Glomerular visceral epithelial cell (primary cell): ENCODE results near the gene STAT1.

Experiments used
- DNase-seq: peaks from one replicate; pipeline ENCODE4 v3.0.0-alpha.2; 2016; ENCODE audit errors: extremely low spot score

The STAT1 gene

GRCh38 chr2:191013932-191014652 lies at the start of gene STAT1:
Gene STAT1 (minus strand): TSS chr2:191014171. CDS start chr2:191010003, 4,168 bp downstream.
- DNase-seq, result peak; percentile 96

GRCh38 chr2:191063584-191063983 lies 49.6 kb upstream of the STAT1 start:
- DNase-seq, result no peak

GRCh38 chr2:191061381-191061980 lies 47.5 kb upstream of the STAT1 start:
- no peak for DNase-seq

GRCh38 chr2:191059308-191059707 lies 45.3 kb upstream of the STAT1 start:
- DNase-seq, result no peak

- DNase-seq, result no peak
Measured at GRCh38 chr2:191056228-191056627, 42.3 kb upstream of the STAT1 start.

- no peak for DNase-seq
Measured at GRCh38 chr2:191053256-191053655, 39.3 kb upstream of the STAT1 start.

GRCh38 chr2:191051825-191052778 lies 38.1 kb upstream of the STAT1 start:
- DNase-seq, result peak; percentile 80

- DNase-seq, result peak; percentile 37
Measured at GRCh38 chr2:191051177-191051576, 37.2 kb upstream of the STAT1 start.

GRCh38 chr2:191050640-191050987 lies 36.6 kb upstream of the STAT1 start:
- peak; percentile 66 for DNase-seq

GRCh38 chr2:191049728-191050639 lies 36.0 kb upstream of the STAT1 start:
- peak; percentile 91 for DNase-seq

- no peak for DNase-seq
Measured at GRCh38 chr2:191048073-191048472, 34.1 kb upstream of the STAT1 start.

GRCh38 chr2:191045141-191045540 lies 31.2 kb upstream of the STAT1 start:
- DNase-seq, result no peak

GRCh38 chr2:191043438-191043837 lies 29.5 kb upstream of the STAT1 start:
- DNase-seq, result no peak

- DNase-seq, result peak; percentile 78
Measured at GRCh38 chr2:191041418-191042161, 27.6 kb upstream of the STAT1 start.

GRCh38 chr2:191039616-191040015 lies 25.6 kb upstream of the STAT1 start:
- no peak for DNase-seq

- no peak for DNase-seq
Measured at GRCh38 chr2:191038741-191039140, 24.8 kb upstream of the STAT1 start.

- DNase-seq, result peak; percentile 40
Measured at GRCh38 chr2:191038241-191038725, 24.3 kb upstream of the STAT1 start.

- DNase-seq, result no peak
Measured at GRCh38 chr2:191037351-191037750, 23.4 kb upstream of the STAT1 start.

GRCh38 chr2:191036363-191036762 lies 22.4 kb upstream of the STAT1 start:
- no peak for DNase-seq
